ENCODE measurements around the gene SELENOM.
"Not testable (repeated sequence)": the region's sequence is repeated elsewhere in the genome, so short reads cannot be mapped to it uniquely, and the experiment has no call there.

The SELENOM gene

DNA sequence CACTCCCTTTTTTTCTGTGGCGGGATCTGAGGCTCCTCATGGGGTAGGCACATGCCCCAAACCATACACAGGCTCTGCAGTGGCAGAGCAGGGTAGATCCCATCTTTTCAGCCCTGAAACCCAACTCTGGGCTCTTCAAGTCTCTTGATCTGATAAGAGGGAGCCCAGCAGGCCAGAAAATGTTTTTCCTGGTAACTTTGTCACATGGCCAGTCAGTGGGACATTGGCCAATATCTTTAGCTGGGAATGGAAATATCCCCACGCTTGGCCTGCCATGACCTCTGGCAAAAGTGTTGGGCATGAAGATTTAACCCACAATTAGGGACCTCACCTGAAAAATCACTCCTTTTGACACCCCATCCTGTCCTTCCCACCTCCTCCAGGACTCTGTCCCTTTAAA, 23.5 kb upstream of the SELENOM start:
- no peak for DNase-seq

DNA sequence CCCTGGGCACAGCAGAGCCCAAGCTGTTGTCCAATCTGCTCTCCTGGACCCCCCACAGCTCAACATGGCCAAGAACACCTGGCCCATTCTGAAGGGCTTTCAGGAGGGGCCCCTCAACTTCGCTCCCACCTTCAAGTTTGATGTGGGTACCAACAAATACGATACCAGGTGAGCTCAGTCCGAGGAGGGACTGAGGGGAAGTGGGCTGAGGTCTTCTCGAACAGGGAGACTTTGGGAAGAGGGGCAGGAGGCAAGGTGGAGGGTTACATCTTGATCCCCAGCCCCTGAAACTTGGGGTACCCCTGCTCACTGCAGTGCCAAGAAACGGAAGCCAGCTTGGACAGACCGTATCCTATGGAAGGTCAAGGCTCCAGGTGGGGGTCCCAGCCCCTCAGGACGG, 20.8 kb upstream of the SELENOM start:
- no peak for DNase-seq

DNA sequence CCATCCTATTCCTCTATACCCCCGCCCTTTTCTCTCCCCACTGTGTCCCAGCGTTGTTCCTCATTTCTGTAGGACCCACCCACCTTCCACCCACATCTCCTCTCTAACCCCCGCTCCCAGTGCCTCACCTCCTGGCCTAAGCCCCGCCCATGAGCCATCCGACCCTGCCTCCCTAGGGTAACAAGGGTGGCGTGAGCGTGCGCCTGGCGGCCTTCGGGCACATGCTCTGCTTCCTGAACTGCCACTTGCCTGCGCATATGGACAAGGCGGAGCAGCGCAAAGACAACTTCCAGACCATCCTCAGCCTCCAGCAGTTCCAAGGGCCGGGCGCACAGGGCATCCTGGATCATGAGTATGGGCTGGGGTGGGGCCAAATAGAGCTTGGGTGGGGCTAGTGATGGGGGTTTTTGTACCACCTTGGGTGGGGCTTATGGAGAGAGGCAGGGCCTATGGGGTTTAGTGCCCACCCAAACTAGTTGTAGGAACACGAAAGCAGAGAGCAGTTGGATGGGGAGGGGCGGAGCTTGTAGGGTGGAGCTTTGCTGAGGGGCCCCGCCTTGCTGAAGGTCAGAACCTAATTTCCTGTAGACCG, 19.9 kb upstream of the SELENOM start:
- DNase-seq = no peak

DNA sequence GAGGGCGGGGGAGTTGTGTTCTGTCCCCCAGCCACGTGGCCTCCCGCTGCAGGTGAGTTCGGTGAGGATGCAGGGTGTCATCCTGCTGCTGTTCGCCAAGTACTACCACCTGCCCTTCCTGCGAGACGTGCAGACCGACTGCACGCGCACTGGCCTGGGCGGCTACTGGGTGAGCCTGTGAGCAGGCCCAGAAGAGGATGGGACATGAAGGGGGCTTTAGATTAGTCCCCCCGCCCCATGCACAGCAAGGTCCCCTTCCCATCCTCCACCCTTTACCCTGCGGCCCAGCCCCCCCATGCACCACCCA, 19.5 kb upstream of the SELENOM start:
- no peak for DNase-seq

DNA sequence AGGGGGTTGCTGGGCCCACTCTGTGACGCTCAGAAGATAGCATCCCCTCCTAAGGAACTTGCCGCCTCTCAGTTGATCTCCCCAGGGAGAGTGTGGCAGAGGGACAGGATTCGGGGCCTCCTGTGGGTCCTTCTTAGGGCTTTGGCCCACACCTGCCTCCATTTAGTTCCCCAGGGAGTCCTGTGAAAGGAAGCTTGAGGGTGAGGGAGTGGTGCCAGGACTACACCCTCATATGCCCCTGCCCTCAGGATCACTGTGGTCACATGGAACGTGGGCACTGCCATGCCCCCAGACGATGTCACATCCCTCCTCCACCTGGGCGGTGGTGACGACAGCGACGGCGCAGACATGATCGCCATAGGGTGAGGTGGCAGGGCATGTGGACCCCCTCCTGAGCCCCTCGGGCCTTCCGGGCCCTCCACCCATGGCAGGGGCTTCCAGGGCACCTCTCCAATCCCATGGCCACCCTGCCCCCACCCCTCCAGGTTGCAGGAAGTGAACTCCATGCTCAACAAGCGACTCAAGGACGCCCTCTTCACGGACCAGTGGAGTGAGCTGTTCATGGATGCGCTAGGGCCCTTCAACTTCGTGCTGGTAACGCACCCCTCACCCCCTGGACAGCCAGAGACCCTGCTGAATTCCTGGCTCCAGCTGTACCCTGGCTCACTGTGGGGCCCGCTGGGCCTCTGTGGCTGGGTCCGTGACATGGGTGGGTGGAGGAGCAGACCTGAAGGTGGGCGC, 18.9 kb upstream of the SELENOM start:
- DNase-seq = no peak

DNA sequence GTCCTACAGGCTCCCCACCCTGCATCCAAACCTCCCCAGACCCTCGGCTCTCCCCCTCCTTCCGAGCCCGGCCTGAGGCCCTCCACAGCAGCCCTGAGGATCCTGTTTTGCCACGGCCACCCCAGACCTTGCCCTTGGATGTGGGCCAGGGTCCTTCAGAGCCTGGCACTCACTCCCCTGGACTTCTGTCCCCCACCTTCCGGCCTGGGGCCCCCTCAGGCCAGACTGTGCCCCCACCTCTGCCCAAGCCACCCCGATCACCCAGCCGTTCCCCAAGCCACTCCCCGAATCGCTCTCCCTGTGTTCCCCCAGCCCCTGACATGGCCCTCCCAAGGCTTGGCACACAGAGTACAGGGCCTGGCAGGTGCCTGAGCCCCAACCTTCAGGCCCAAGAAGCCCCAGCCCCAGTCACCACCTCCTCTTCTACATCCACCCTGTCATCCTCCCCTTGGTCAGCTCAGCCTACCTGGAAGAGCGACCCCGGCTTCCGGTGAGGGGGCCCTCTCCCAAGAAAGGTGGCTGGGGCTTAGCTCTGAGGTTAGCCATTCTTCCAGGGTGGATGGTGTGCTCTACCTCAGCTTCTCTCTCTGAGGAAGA, 18.3 kb upstream of the SELENOM start:
- DNase-seq = no peak

DNA sequence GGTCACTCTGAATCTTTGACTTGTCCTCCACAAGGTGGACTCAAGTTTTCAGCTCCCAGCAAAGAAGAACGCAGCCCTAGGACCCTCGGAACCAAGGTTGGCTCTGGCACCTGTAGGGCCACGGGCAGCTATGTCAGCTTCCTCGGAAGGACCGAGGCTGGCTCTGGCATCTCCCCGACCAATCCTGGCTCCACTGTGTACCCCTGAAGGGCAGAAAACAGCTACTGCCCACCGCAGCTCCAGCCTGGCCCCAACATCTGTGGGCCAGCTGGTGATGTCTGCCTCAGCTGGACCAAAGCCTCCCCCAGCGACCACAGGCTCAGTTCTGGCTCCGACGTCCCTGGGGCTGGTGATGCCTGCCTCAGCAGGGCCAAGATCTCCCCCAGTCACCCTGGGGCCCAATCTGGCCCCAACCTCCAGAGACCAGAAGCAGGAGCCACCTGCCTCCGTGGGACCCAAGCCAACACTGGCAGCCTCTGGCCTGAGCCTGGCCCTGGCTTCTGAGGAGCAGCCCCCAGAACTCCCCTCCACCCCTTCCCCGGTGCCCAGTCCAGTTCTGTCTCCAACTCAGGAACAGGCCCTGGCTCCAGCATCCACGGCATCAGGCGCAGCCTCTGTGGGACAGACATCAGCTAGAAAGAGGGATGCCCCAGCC, 17.6 kb upstream of the SELENOM start:
- no peak for DNase-seq

DNA sequence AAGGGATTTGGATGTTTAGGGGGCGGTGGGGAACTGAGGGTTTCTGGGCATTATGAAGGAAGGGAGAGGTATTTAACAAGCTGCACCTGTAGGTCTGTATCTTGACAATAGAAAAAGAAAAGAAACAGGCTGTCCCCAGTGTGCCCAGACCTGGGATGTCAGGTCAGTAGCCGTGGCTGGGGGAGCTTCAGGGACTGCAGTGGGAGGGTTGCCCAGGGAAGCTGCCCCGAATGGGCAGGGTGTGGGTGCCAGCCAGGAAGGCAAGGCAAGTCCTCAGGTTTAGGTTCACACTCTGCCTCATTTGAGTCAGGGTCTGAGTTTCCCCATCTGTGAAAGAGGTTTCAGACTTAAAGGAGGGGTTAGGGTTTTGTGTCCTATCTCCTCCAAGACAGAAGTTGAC, 16.9 kb upstream of the SELENOM start:
- no peak for DNase-seq

DNA sequence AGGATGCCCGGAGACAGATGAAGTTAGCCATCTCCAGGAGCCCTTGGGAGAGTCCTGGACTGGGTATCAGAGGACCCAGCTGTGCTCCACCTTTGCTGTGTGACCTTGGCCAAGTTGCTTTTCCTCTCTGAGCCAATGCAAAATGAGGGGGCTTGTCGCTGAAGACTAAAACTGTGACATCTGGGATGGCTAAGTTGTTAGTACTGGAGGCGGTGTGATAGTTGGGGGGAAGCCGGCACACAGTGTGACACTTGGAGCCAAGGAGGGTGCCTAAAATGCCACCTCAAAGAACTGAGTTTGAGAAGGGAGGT, 15.9 kb upstream of the SELENOM start:
- DNase-seq = no peak

DNA sequence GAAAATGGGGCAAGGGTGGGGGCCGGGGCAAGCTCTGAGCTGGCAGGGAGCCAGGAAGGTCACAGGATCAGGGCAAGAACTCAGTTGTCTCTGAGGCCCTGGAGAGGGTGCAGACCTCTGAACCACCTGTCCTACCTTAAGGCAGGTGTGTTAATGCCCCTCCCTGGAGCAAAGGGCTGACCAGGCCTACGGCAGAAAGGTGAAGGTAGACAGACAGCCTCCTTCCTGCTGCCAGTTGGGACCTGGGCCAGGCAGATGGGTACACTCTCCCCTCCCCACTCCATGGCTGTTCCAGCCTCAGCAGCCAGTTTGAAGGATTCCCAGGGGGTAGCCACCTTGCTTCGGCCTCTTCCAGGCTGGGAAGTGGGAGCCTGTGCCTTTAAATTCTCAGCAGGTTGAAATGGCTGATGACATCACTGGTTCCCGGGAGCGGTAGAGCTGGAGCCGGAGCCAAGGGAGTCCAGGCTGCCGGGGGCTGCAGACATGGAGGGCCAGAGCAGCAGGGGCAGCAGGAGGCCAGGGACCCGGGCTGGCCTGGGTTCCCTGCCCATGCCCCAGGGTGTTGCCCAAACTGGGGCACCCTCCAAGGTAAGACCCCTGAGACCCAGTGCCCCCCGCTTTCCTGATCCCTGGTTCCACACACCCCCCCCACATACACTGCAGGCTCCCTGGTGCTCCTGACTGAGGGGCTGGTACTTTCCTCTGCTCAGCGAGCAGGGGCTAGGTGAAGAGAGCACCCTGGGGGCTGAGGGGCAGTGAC, 15.3 kb upstream of the SELENOM start, which contains the start of gene INPP5J:
Gene INPP5J (plus strand): TSS at position 435 of the 760 bp plus-strand sequence. CDS start 49 bp downstream, at position 484.
- DNase-seq = peak; percentile 48 to 72

DNA sequence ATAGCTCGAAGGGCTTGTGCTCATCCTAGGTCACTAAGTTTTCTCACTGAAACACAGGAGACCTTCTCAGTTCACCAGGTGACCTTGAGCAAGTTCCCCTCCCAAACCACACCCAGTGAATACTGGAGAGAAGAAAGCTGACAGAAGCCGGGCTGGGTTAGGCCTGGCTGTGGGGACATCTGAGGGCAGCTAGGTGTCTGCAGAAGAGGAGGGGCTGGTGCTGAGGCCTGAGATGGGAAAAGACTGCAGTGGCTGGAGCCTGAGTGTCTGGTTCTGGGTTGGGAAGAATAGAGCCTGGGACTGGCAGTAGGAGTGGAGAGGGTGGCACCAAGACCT, 14.8 kb upstream of the SELENOM start:
- DNase-seq = no peak

DNA sequence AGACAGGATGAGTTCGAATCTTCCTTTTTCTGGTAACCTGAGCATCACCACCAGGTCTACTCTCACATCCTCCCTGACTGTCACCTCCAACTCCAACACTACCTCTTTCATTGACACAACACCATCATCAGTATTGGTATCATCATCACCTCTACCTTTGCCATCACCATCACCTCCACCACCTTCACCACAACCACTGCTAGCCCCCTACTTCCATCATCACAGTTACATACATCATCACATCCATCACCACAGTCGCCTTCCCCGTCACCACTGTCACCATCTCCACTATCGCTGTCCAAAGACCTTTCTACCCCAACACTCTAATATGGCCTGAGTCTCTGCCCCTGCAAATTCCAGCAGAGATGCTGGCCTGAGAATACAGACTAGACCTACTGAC, 14.0 kb upstream of the SELENOM start:
- DNase-seq = no peak

DNA sequence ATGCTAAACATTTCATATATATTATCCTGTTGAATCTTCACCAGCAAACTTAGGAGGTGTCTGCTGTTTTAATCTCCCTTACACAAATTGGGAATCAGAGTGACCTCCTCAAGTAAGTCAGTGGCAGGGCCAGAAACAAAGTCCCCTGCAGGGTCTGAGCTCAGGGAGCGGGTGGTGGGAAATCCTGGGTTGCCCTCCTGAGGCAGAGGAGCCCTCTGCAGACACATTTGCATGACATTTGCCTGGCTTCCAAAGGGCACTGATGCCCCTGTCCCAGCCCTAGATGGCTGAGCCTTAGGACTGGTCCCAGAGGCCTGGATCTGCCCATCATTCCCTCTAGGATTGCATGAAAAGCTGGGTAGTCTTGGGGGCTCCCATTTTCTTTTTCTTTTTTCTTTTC, 13.3 kb upstream of the SELENOM start:
- DNase-seq = no peak

DNA sequence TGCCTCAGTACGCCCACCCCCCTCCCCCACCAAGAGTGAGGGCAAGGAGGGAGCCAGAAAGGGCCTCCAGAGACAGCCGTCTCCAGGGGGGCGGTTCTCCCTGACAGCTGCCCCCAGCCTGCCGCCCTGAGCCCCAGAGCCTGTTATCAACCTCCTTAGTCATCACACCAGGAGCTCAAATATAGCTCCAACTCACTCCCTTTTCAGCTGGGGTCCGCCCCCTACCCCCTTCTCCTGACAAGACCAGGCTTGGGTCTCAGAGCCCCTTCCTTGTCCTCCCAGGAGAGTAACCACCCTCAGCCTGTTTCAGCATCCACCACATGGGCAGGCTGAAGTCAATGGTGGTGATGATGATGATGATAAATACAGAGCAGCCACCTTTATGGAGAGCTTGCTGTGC, 12.9 kb upstream of the SELENOM start:
- DNase-seq = no peak

DNA sequence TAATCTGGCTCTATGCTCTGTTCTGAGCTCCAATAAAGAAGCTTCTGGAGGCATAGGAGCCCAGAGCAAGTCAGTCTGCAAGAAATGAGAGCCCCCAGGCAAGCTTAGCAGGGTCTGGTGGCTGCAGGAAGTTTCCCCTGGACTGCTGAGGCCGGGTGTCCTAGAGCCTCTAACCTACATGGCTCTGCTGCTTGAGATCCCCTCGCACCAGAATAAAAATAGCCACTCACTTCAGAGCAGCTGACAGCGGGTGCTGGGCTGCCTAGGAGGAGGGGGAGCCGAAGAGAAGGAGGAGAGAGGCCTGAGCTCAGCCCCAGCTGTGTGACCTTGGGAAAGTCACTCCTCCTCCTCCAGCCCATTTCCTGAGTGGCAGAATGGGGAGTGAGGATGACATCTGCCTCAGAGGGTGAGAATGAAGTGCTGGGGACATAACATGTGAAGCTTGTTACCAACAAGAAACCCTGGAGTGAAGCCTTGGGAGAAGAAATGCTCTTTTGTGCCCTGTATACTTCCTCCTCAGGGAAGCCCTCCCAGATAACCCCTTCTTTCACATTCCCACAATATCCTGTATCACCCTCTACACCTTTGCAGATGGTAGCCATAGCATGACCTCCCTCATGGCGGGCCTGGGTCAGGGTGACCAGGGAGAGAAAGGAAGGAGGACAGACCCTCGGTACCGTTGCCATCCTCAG, 11.8 kb upstream of the SELENOM start:
- no peak for DNase-seq

DNA sequence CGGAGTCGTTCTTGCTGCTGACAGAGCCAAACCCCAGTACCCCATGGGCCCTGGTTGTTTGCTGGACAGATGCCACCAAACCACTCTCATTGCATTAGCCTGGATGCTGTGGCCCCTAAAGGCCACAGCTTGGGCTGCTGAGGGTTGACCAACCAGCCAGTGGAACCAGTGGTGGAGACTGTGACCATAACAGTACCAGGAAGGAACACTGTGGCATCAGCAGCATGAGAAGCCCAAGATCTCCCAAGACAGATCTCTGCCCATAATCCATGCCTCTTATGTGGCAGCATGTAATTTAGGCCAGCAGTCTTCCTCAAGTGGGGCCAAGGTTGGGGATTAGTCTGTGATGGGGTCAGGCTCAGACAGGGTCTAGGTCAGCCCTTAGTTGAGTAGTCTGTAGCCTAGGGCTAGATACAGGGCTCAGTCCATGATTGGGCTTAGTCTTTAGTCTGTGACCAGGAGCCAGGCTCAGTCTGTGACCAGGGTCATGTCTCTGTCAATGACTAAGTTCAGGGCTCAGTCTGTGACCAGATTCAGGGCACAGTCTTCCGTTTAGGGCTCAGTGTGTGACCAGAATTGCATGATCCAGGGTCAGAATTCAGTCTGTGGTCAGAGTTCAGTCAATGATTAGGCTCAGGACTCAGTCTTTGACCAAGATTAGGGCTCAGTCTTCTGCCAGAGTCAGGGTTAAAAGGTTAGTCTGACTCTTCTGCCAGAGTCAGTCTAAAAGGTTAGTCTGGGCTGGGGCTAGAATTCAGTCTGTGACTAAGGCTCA, 10.9 kb upstream of the SELENOM start:
- no peak for DNase-seq

DNA sequence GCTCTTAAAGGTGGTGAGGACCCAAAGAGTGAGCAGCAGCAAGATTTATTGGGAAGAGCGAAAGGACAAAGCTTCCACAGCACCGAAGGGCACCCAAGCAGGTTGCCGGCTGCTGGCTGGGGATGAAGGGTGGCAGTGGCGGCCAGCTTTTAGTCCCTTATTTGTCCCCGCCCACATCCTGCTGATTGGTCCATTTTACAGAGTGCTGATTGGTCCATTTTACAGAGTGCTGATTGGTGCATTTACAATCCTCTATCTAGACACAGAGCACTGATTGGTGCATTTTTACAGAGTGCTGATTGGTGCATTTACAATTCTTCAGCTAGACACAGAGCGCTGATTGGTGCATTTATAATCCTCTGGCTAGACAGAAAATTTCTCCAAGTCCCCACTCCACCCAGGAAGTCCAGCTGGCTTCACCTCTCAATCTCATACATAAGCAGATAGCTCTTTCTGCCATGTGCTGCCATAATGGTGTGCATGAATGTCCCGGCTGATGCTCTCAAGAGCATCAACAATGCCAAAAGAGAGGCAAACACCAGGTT, 5.3 kb upstream of the SELENOM start:
- not testable (repeated sequence) for DNase-seq

DNA sequence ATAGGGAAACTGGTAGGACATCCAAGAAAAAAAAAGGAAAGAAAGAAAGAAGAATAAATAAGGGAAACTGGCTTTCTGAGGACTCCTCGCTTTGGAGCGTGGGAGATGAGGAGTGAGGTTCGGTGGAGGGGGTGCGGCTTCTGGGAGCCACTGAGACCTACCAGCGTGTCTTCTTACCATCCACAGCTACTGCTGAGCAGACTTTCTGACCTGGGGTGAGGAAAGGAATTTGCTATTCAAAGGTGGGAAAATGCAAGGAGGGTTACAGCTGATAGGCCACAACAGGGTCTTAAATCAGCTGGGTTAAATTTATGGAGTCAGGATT, 488 bp upstream of the SELENOM start:
- no peak for DNase-seq

DNA sequence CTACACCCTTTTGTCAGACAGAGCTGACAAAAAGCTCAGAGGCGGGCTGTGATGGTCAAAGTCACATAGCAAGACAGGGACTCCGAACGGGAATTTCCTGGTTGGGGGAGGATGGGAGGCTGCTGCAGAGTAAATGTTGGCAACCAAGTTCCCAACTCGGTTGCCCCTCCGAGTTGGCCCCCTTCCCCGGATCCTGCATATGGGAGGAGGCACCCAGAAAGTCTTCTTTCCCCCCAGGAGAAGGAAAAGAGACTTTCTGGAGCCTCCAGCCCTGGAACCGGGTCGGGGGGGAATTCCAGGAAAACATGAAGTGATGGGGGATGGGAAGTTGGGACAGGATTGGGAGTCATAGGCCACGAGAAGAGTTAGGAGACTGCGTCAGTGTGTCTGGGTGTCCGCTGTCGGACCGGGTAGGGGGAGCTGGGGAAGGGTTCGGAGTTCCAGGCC, 614 bp downstream of the SELENOM start:
- DNase-seq = no peak

DNA sequence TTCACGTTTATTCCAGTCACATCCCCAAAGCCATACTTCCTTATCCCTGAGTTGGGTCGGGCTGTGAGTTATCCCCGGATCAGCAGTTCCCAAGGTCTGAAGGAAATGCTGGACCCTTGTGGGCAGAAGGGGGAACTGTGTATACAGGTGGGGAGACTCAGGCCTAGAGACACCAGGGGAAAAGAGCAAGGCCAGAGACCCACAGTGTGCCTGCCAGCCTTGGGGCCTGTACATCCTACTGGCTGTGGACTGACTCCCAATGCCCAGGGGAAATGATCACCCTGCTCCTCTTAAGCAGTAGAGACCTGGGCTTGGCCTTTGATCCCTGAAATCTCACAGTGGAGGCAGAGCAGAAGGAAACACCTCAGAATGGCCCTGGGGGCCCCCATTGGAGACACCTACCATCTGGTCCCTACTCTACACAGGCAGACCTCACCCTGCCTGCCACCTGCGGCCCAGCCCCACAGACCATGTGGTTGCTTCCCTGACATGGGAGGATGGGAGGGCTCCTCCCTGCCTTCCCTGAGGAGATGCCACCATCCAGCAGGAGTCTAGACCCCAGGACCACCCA, 1.3 kb downstream of the SELENOM start:
- DNase-seq = peak in 1 of 2 experiments; percentile 12

DNA sequence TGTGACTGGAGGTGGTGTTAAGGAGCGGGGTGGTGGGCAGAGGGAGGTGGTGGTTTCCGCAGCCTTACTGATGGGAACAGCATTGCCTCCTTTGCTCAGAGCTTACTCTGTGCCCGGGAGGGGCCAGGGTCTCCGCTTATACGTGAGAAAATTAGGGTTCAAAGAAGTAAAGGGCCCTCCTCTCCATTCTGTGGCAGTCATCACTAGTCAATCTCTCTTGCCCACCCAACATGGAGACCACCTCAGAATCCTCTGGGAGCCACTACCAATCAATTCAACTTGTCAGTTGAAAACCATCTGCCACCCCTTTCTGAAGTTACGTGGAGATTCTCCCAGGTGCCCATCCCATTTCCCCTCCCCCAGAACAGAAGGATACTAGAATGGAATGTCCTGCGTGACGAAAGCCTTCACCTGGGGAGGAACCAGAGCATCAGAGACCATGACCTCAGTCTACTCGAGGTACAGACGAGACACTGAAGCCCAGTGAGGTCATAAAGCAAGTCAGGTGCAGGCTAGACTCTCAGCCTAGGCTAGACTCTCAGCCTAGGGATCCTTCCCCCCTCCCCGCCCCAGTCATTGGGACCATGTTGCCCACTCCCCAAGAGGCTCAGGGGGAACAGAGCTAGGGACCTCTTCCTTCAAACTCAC, 2.0 kb downstream of the SELENOM start:
- no peak for DNase-seq

All from cerebellar nuclear complex (tissue), 1 donor.